NCI-H146 treated with DMSO at 0.1 percent for 48 hours (cell line): ENCODE results near the gene LINGO3.

Source experiments
- DNase-seq: peaks from one replicate; lab custom pipeline; 2025; ENCODE audit not compliant: unreplicated experiment; lab: John Stamatoyannopoulos, UW

The LINGO3 gene

DNA sequence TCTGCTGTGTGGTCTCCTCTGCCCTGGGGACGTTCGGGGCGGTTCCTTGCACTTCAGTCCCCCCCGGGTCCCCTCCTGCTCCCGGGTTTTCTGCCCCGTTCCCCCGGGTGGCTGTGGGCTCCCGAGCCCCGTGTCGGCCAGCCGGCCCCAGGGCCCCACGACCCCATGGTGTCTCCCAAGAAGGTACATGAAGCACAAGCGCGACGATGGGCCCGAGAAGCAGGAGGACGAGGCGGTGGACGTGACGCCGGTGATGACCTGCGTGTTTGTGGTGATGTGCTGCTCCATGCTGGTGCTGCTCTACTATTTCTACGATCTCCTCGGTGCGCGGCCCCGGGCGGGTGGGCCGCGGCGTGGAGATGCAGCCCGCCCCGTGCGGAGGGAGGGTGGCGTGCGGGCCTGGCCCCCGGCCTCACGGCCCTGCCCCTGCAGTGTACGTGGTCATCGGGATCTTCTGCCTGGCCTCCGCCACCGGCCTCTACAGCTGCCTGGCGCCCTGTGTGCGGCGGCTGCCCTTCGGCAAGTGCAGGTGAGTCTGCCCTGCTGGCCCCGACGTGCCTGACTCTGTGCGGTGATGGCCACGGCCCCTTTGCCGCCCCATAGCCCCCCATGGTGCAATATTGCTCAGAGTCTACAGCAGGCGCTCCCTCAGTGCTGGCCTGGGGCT lies 31.8 kb upstream of the LINGO3 start:
- DNase-seq = no peak

DNA sequence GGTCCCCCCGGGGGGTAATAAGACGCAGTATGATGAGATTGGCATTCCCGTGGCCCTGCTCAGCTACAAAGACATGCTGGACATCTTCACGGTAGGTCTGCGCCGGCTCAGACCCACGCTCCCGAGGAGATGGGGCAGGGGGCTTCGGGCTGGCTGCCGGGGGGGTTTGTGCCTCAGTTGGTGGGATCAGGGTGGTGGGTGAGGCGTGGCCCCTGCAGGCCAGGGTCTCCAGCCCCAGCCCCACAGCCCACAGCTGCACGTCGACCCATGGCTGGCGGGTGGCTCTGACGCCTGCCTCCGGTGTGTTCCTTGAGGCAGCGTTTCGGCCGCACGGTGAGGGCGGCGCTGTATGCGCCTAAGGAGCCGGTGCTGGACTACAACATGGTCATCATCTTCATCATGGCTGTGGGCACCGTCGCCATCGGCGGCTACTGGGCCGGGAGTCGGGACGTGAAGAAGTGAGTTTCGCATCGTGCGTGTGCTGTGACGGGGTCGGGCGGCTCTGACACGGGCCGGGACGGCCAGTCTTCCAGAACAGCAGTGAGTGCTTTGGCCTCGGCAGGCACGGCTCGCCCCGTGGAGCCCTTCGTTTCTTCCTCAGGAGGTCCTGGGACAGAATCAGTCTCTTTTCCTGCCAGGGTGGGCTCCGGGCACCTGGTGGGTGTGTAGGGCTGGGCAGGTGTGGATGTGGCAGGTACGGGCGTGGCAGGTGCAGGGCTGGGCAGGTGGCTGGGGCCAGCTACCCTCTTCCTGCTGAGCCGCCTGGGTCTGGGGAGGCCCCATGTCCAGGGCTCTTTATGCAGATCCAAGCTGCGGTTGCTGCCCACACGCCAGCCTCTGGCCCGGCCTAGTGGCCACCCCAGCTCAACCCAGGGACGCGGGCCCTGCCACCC lies 31.0 kb upstream of the LINGO3 start:
- no peak for DNase-seq

DNA sequence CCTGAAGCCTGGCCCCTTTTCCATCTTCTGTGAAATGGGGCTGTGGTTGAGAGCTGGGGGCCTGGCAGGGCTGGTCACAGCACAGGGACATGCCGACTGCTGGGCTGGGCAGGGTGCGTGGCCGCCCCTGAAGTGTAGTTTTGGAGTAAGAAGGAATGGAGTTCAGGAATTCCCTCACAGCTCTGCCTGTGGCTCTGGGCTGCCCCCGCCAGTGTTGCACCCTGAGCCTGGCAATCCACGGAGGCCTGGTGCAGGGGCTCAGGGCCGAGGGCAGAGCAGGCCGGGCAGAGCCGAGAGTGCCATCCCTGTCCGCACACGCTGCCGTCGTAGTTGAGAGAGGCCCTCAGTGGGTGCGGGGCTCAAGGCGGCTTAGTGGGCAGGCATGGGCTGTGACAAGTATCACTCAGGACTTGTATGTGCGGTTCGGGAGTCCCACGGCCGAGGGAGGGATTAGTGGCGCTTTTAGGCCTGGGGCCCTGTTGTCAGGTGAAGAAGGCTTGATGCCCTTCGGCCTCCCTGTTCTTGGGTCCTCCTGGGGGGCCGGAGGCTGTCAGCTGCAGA lies 30.2 kb upstream of the LINGO3 start:
- no peak for DNase-seq

GRCh38 chr19:2337329-2337707 lies 29.4 kb upstream of the LINGO3 start:
- DNase-seq = no peak

- no peak for DNase-seq
Measured at GRCh38 chr19:2336528-2337328, 28.8 kb upstream of the LINGO3 start.

DNA sequence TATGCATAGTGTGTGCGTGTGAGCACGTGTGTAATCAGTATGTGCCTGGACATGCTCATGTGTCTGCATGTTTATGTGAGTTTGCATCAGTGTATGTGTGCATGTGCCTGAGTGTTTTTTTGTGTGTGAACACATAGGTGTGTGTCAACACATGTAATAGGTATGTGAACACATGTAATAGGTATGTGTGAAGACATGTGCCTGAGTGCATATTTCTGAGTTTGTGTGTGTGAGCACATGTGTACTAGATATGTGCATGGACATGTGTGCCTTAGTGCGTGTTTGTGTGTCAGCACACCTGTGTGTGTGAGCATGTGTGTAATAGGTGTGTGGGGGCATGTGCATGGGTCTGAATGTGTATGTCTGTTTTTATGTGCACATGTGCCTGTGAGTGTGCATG lies 27.9 kb upstream of the LINGO3 start:
- no peak for DNase-seq

- DNase-seq = no peak
Measured at GRCh38 chr19:2334986-2335846, 27.3 kb upstream of the LINGO3 start.

DNA sequence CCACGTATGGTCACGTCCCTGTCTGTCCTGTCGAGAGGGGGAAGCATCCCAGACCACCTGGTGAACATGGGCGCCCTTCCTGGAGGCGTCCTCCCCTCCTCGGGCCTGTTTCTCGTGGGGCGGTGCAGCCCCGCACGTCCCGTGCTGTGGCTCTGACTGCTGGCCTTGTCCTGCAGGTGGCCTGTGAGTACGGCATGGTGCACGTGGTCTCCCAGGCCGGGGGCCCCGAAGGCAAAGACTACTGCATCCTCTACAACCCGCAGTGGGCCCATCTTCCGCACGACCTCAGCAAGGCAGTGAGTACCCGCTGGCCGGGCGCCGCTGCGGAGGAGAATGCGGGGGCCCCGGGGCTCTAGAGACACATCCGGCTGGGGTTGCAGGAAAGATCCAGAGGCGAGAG lies 26.5 kb upstream of the LINGO3 start:
- no peak for DNase-seq

DNA sequence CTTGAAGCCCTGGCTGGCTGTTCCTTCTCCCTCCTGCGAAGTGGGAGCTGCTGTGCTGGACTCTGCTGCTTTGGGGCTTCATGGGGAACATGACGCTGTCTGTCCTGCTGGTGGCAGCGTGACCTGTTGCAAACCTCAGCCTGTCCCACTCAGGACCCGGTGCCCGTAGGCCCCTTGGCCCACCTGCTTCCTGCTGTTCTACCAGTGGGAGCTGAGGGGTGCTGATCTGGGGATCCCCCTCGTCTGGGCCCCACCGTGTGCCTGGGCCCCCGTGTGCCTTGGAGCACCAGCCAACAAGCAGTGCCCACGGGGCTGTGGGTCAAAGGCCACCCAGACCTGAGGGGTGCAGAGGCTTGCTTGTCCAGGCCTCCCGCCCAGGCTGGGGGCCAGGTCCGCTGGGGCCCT lies 25.9 kb upstream of the LINGO3 start:
- no peak for DNase-seq

DNA sequence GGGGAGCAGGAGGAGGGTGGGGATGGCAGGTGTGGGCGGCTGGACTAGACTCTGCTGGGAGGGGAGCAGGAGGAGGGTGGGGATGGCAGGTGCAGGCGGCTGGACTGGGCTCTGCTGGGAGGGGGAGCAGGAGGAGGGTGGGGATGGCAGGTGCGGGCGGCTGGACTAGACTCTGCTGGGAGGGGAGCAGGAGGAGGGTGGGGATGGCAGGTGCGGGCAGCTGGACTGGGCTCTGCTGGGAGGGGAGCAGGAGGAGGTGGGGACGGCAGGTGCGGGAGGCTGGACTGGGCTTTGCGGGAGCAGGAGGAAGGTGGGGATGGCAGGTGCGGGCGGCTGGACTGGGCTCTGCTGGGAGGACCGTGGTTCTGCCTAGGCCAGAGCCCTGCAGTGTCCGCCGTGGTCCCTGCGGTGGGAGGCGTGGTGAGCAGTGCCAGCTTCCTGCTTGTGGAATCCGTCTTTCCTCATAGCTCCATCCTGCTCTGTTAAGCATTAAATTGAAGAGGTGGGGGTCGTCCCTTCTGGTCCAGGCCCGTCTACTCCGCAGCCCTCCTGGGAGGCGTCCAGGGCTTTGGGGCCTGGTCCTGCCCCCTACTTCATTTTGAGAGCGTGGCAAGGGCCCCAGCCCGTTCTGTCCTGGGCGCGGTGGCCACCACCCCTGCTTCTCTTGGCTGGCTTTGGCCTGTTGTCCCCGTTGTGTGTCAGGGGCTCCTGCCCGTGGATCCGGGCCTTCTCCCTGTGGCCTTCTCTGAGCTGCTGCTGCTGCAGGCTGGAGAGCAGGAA lies 25.3 kb upstream of the LINGO3 start:
- DNase-seq = peak; percentile 47

DNA sequence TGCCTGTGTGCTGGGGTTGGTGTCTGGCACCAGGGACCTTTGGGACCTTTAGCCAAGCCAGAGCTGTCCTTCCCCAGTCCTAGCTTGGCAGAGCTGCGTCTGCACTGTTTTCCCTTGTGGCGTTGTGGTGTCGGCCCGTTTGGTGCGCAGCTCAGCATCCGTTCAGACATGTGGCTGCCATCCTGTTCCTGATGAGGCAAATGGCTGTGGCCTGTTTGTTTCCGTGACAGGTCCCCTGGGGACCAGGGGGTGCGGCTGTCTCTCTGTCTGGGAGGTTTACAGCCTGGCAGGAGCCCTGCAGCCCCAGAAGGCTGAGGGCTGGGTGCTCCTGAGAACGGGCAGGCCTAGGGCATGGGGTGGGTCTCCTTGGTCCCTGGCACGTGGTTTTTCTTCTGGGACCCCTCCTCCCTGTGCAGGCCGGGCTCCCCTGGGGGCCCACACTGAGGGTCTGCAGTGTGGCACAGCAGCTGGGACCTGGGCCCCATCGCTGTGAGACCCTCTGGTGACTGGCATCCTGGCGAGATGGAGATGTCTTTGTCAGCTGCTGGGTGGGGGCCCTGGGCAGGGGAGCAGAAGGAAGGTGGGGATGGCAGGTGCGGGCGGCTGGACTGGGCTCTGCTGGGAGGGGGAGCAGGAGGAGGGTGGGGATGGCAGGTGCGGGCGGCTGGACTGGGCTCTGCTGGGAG lies 24.5 kb upstream of the LINGO3 start:
- DNase-seq = no peak

DNA sequence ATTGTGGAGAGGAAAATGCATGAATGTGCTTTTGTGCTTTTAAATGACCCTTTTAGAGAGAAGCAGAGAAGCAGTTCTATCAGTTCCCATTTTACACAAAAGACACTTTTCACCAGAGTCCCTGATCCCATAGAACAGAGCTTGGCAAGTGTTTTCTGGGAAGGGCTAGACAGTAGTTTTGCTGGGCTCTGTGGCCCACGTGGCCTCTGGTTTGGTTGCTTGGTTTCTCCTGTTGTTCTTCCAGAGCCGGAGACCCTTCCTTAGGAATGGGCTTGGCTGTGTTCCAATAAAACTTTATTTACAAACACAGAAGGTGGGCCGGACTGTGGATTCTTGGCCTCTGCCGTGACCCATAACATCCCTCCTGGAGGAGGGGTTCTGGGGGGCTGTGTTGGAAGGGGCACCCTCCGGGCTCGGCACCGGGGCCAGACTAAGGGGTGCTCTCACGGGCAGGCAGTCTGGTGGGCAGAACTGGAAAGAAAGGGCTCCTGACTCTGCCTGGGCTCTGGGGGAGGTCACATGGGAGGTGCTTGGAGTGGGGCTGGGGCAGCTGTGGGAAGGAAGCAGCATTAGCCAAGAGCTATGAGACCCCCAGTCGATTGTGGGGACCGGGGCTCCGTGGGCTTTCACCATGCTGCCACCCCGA lies 23.8 kb upstream of the LINGO3 start:
- no peak for DNase-seq

DNA sequence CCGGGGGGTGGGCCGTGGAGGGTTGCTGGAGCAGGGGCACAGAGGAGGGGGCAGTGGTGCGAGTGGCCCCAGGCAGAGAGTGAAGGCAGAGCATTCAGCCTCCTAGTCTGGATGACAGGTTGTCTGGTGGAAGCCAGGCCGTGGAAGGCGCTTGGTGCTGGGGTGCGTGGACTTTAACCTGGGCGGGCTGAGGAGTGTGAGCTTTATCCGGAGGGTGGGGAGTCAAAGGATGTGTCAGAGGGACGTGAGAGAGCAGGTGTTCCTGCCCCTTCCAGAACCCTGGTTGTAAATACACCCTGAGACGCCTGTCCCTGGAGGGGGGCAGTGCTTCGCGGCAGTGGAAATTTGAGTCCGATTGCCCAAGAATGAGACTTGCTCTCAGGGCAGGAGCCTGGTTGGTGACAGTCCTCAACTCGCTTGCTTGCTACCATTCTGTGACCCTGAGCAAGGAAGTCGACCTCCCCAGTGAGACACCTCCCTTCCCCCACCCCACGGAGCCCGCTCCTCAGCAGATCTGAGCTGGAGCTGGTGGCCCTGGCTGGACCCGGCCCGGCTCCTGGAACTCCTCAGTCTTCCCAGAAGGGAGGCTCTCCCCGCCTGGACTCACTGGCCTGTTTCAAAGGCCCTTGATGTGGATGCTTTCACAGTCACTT lies 22.8 kb upstream of the LINGO3 start:
- DNase-seq = no peak

- DNase-seq = no peak
Measured at GRCh38 chr19:2330255-2330631, 22.3 kb upstream of the LINGO3 start.

DNA sequence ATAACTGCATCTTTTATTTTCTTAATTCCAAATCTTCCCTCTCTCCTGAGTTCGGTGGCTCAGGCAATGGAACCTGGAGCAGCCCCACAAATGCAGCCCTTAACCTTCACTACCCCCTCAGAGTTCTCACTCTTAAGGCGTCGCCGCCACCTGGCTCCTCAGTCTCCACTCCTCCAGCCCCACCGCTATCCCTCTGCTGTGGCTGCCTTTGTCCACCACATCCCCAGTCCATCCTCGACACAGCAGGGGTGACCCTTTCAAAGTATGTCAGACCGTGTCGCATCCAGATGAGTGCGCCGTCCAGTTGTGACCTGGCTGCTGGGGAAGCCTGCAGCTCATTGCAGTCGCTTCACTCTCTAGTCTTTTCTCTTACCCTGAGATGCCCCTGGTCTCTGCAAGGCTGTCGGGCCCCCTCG lies 21.6 kb upstream of the LINGO3 start:
- DNase-seq = peak; percentile 19

- DNase-seq = no peak
Measured at GRCh38 chr19:2329149-2329478, 21.2 kb upstream of the LINGO3 start.

GRCh38 chr19:2328401-2329148 lies 20.6 kb upstream of the LINGO3 start, which contains the start of the genes LSM7 and SPPL2B:
Gene LSM7 (minus strand): TSS chr19:2328586. CDS start chr19:2328566, 20 bp downstream.
Gene SPPL2B (plus strand): TSS chr19:2328684. CDS start chr19:2328710, 26 bp downstream.
- DNase-seq = peak; percentile 15
